Breast epithelium (tissue), 4 donors: ENCODE measurements around the gene KCNV2. TPM values are rescaled to one million over a fixed set of nuclear protein-coding genes. Genes with fewer than 3 reads are reported as not detected.

Experiments
- DNase-seq, 2 donors: peaks; one replicate each; pipeline ENCODE4 v3.0.0-alpha.2; 2019; ENCODE audit warnings: low spot score in 2 of 2
- H3K27ac ChIP-seq, 2 donors: fragments of 200-600 bp; sonication (generic) in 1 of 2; one replicate each; pipeline ENCODE4 v1.5.1; 2016 to 2019; ENCODE audit warnings: mild to moderate bottlenecking in 1 of 2
- H3K27me3 ChIP-seq, 2 donors: fragments of 200-600 bp; sonication (generic) in 1 of 2; one replicate each; pipeline versions ENCODE4 v1.5.1 to v1.6.0; 2017 to 2019; ENCODE audit warnings: control low read depth in 1 of 2, mild to moderate bottlenecking in 1 of 2
- H3K36me3 ChIP-seq: fragments of 200-600 bp; one replicate; pipeline ENCODE4 v1.5.1; 2019
- H3K4me1 ChIP-seq, 2 donors: fragments of 200-600 bp; sonication (generic); one replicate each; pipeline ENCODE4 v1.5.1; 2016 to 2019; ENCODE audit warnings: control low read depth in 1 of 2
- H3K4me3 ChIP-seq, 3 donors: fragments of 200-600 bp; sonication (generic); 1 replicate in 2 of 3; 2 replicates in 1 of 3; pipeline ENCODE4 v1.5.1; 2016 to 2019; ENCODE audit warnings: mild to moderate bottlenecking in 3 of 3, moderate library complexity in 2 of 3
- H3K9me3 ChIP-seq, 2 donors: fragments of 200-600 bp; sonication (generic) in 1 of 2; one replicate each; pipeline ENCODE4 v1.5.1; 2016 to 2019; ENCODE audit warnings: control low read depth in 1 of 2
- POLR2A ChIP-seq: fragments of 450-650 bp; IDR thresholded peaks from one replicate; pipeline ENCODE4 v1.6.1; 2016; ENCODE audit warnings: antibody characterized with exemption, mild to moderate bottlenecking, moderate library complexity
- POLR2AphosphoS5 ChIP-seq, 3 donors: sonication (generic); formaldehyde crosslinking; IDR thresholded peaks; one replicate each; pipeline ENCODE4 v1.6.1; 2017; ENCODE audit warnings: antibody characterized with exemption in 3 of 3
- intact Hi-C: fragments of 100-400 bp; cut with DNase I; formaldehyde crosslinking; loops from one replicate; pipeline ENCODE4 v1.15.1; 2023; ENCODE audit warnings: low total_unique reads
- total RNA-seq, 3 donors: library from RNA; depleted of rRNA; stranded (reverse); fragments of >200 nt; gene quantifications; one replicate each; pipeline ENCODE4 v1.1.0, GENCODE V29; 2016
- TF ChIP-seq, protein P1 (sequence below), 3 donors: fragments of 450-650 bp; IDR thresholded peaks; one replicate each; pipeline ENCODE4 v1.5.1; 2016 to 2017; ENCODE audit warnings: antibody characterized with exemption in 3 of 3, mild to moderate bottlenecking in 3 of 3, moderate library complexity in 3 of 3

Gene KCNV2
- total RNA-seq, 3 donors from 2014 or later, result not detected

DNA sequence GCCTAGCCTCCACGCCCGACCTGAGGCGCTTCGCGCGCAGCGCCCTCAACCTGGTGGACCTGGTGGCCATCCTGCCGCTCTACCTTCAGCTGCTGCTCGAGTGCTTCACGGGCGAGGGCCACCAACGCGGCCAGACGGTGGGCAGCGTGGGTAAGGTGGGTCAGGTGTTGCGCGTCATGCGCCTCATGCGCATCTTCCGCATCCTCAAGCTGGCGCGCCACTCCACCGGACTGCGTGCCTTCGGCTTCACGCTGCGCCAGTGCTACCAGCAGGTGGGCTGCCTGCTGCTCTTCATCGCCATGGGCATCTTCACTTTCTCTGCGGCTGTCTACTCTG is 1.4 kb downstream of the KCNV2 start:
- intact Hi-C loops, result no loop called here
- no peaks in the 10 kb centered on the region for H3K4me1 ChIP-seq
- H3K36me3 ChIP-seq, result no peaks in the 10 kb centered on the region

DNA sequence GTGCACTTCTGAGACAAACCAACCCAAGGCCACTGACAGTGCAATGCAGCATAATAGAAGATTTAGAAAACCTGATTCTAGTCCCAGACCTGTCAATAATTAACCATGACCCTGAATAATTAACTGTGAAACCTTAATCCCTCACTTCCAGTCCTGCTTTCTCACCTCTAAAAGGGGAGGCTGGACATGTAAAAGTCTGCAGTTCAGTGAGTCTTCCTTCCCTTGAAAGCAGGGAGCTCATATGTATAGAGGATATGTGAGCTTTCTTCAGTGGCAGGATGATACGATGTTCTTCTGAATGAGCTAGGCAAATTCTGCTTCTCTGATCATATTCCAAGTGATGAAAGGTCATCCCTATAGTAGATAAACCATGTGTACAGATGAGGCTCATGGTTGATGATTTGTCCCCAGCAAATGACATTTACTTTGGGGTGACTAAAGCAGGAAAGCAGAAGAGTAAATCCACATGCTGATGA is 2.9 kb downstream of the KCNV2 start:
- Histone ChIP-seq H3K4me3 (no peak overlapping the region), H3K27ac (no peak overlapping the region), H3K27me3 (no peaks in the 10 kb centered on the region), H3K9me3 (peaks cover 0 to 6% of the 10 kb centered on the region in 2 donors), H3K36me3 (no peaks in the 10 kb centered on the region), H3K4me1 (no peaks in the 10 kb centered on the region)
- no peak for DNase-seq
- TF ChIP-seq, protein P1, sequence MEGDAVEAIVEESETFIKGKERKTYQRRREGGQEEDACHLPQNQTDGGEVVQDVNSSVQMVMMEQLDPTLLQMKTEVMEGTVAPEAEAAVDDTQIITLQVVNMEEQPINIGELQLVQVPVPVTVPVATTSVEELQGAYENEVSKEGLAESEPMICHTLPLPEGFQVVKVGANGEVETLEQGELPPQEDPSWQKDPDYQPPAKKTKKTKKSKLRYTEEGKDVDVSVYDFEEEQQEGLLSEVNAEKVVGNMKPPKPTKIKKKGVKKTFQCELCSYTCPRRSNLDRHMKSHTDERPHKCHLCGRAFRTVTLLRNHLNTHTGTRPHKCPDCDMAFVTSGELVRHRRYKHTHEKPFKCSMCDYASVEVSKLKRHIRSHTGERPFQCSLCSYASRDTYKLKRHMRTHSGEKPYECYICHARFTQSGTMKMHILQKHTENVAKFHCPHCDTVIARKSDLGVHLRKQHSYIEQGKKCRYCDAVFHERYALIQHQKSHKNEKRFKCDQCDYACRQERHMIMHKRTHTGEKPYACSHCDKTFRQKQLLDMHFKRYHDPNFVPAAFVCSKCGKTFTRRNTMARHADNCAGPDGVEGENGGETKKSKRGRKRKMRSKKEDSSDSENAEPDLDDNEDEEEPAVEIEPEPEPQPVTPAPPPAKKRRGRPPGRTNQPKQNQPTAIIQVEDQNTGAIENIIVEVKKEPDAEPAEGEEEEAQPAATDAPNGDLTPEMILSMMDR (IDR thresholded peaks at IDR 0.05), result no peak
- TF ChIP-seq POLR2A (no peak), POLR2AphosphoS5 (IDR thresholded peaks at IDR 0.05) (no peak)
- intact Hi-C loops, result no loop called here

More for the DNA sequence above, 1.4 kb downstream of the KCNV2 start:
- Histone ChIP-seq H3K9me3 (peaks cover 0 to 6% of the 10 kb centered on the region in 2 donors), H3K4me3 (no peak overlapping the region), H3K27me3 (no peaks in the 10 kb centered on the region), H3K27ac (no peak overlapping the region)
- no peak for TF ChIP-seq POLR2AphosphoS5 (IDR thresholded peaks at IDR 0.05)
- TF ChIP-seq POLR2A, result no peak
- TF ChIP-seq, protein P1 (IDR thresholded peaks at IDR 0.05), result no peak
- DNase-seq, result no peak

DNA sequence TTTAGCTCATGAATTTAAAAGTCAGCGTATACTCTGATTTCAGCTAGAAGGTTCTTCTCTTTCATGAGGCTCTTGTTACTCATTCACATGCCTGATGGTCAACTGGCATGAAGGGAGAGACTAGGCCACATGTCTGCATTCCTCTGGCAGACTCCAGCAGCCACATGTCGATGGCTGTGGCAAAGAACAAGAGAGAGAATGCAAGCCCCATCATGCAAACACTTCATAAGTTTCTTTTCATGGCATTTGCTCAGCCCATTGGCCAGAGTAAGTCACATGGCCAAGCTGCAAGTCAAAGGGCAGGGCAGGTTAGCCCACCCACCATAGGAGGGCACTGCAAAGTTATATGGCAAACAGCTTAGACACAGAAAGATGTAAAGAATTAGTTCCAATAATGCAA is 5.4 kb downstream of the KCNV2 start:
- no peak overlapping the region for H3K4me3 ChIP-seq
- H3K4me1 ChIP-seq, result no peaks in the 10 kb centered on the region
- no peaks in the 10 kb centered on the region for H3K36me3 ChIP-seq
- DNase-seq, result peak in 1 of 2 donors; percentile 28
- intact Hi-C loops, result no loop called here
- H3K9me3 ChIP-seq, result peaks cover 0 to 6% of the 10 kb centered on the region in 2 donors
- no peaks in the 10 kb centered on the region for H3K27me3 ChIP-seq
- no peak overlapping the region for H3K27ac ChIP-seq
- TF ChIP-seq POLR2AphosphoS5 (IDR thresholded peaks at IDR 0.05) (no peak), POLR2A (no peak)
- TF ChIP-seq, protein P1 (IDR thresholded peaks at IDR 0.05), result no peak

DNA sequence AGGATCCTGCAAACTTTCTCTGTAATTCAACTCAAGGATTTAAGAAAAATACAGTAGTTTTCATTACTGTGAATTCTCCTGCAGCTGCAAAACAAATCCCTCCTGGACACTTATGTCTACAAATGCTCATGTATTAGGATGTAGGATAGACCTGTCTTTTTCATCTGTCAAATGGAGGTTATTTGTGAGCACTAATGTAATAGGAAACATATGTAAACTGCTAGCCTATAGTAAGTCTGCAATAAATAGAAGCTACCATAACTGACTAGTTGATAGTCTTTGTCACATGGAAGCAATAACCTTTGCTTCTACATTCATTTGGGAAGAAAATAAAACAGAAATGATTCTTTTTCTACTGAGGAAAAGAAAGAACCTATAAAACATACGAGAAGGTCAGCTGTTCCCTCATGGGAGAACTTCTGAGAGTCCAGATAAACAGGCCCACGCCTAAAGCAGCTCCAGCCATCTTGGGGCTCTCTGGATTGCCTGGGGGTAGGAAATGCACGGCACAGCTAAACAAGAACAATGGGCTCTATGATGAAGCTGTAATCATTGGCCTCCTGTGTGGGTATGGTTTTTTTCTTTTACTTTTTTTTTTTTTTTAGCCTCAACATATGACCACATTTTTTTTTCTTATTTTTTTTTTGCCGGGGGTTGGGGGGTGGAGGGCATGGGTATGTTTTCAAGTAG is 6.2 kb downstream of the KCNV2 start:
- no peaks in the 10 kb centered on the region for H3K36me3 ChIP-seq
- no peak for TF ChIP-seq POLR2A
- TF ChIP-seq, protein P1 (IDR thresholded peaks at IDR 0.05), result no peak
- TF ChIP-seq POLR2AphosphoS5 (IDR thresholded peaks at IDR 0.05), result no peak
- H3K4me3 ChIP-seq, result no peak overlapping the region
- DNase-seq, result no peak
- peaks cover 0 to 2% of the 10 kb centered on the region in 2 donors for H3K9me3 ChIP-seq
- H3K27me3 ChIP-seq, result no peaks in the 10 kb centered on the region
- H3K4me1 ChIP-seq, result no peaks in the 10 kb centered on the region
- intact Hi-C loops, result no loop called here
- H3K27ac ChIP-seq, result no peak overlapping the region

DNA sequence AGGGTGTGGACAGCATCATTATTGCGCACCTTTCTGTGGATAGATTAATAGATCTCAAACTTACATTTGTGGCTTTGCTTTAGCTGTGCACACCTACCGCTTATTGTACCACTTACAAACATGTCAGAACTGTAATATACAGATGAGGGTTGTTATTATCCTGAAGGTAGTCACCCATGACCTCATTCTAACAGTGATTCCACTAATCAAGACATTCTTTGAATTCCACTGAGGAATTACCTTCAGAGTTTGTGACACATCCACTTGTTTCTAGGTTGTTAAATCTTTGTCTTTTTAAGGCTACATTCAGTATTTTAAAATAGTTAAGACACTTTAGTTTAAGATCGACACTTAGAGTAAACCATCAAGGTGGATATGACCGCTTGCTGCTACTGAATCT is 7.8 kb downstream of the KCNV2 start:
- Histone ChIP-seq H3K4me1 (no peaks in the 10 kb centered on the region), H3K27ac (no peak overlapping the region), H3K36me3 (no peaks in the 10 kb centered on the region), H3K27me3 (no peaks in the 10 kb centered on the region), H3K9me3 (no peaks in the 10 kb centered on the region), H3K4me3 (no peak overlapping the region)
- TF ChIP-seq, protein P1 (IDR thresholded peaks at IDR 0.05), result no peak
- TF ChIP-seq POLR2A (no peak), POLR2AphosphoS5 (IDR thresholded peaks at IDR 0.05) (no peak)
- DNase-seq, result no peak
- intact Hi-C loops, result no loop called here
